22Rv1 (cell line): Measurements from ENCODE around the gene KLHL12.

Experiments used
- H3K27ac ChIP-seq: fragments of 450-650 bp; 2 replicates; pipeline ENCODE4 v1.5.1; 2017
- ZFX ChIP-seq: fragments of 450-650 bp; IDR thresholded peaks from 2 replicates; pipeline ENCODE4 v1.6.1; 2017; ENCODE audit warnings: antibody characterized with exemption, borderline replicate concordance
- TF ChIP-seq, protein P1 (sequence below): fragments of 450-650 bp; IDR thresholded peaks from 2 replicates; pipeline ENCODE4 v1.5.1; 2017; ENCODE audit warnings: mild to moderate bottlenecking

Gene KLHL12

DNA sequence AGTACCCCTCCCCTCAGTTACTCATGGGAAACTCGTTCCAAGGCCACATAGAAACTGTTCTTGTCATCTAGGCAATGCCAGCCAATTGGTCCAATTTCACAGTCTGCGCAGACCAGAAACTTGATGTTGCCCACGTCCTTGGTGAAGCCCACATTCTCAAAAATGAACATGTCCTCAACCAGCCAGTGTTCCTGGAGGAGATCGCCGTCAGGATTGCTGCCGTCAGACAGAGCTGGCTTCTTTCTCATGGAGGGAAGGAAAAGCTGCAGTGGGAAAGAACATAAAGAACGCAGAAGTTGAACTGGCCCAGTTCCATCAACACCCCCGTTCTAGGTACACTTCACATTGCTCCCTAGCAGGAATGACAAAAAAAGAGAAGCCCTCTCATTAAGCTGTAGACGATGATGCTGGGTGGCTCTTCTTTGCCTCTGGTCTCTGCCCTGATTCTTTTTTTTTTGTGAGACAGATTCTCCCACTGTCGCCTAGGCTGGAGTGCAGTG lies 46.0 kb downstream of the KLHL12 start:
- TF ChIP-seq, protein P1, sequence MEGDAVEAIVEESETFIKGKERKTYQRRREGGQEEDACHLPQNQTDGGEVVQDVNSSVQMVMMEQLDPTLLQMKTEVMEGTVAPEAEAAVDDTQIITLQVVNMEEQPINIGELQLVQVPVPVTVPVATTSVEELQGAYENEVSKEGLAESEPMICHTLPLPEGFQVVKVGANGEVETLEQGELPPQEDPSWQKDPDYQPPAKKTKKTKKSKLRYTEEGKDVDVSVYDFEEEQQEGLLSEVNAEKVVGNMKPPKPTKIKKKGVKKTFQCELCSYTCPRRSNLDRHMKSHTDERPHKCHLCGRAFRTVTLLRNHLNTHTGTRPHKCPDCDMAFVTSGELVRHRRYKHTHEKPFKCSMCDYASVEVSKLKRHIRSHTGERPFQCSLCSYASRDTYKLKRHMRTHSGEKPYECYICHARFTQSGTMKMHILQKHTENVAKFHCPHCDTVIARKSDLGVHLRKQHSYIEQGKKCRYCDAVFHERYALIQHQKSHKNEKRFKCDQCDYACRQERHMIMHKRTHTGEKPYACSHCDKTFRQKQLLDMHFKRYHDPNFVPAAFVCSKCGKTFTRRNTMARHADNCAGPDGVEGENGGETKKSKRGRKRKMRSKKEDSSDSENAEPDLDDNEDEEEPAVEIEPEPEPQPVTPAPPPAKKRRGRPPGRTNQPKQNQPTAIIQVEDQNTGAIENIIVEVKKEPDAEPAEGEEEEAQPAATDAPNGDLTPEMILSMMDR: no peak
- no peak for TF ChIP-seq ZFX

DNA sequence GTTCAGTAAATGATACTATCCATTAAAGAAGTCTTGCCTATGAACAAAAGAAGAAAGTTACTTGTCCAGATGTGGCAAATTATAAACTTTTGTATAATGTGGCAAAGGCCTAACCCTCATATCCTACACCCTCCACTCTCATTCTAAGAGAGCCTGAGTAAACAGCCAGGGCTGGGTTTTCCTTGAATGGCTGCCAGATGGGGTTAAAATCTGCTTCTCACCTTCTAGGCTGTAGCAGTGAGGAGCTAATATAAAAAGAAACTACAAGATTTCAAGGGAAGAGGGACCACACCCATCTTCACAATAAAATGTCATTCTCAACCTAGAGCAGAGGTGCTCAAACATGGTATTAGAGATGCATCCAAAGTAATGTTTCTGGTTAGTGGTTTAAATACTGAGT lies 47.0 kb downstream of the KLHL12 start:
- TF ChIP-seq, protein P1: no peak
- TF ChIP-seq ZFX: no peak
- H3K27ac ChIP-seq: no peak overlapping the region

More for the DNA sequence above, 46.0 kb downstream of the KLHL12 start:
- no peak overlapping the region for H3K27ac ChIP-seq

DNA sequence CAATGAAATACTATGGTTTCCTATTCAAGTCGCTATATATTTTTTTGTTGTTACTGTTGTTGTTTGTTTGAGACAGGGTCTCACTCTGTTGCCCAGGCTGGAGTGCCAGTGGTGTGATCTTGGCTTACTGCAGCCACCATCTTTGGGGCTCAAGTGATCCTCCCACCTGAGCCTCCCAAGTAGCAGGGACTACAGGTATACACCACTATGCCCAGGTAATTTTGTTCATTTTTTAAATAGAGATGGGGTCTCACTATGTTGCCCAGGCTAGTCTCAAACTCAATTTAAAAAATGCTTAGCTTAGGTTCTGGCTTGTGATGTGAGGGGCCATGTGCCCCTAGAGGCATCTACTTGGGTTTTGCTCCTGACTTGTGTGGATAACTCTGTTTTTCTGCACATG lies 47.9 kb downstream of the KLHL12 start:
- TF ChIP-seq ZFX: no peak
- TF ChIP-seq, protein P1: no peak
- H3K27ac ChIP-seq: no peak overlapping the region

DNA sequence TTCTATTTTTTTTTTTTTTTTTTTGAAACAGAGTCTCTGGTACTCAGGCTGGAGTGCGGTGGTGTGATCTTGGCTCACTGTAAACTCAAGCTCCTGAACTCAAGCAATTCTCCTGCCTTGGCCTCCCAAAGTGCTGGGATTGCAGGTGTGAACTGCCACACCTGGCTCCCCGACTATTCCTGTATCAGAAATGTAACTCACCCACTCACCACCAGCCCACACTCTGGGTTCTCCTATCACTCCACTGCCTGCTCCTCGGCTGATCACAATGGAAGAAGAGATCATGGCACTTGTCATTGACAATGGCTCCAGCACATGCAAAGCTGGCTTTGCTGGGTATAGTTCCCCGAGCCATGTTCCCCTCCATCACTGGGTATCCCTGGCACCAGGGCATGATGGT lies 54.0 kb downstream of the KLHL12 start:
- TF ChIP-seq, protein P1: no peak
- TF ChIP-seq ZFX: no peak
- H3K27ac ChIP-seq: no peak overlapping the region

DNA sequence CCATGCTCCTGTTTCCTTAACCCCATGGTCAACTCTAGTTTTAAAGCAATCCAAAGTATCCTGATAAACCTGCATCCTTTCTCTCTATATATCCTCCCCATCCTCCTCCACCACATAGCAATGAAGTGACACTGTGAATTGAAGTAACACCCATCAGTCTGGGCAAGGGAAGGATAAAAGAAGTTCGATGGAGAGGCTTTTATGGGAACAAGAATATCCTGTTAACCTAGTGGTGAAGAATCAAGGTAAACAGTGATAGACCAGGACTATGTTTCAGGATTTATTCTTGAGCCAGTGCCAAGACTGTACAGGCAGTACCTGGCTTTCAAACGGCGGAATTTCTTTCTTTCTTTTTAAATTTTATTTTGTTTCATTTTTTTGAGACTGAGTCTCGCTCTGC lies 55.7 kb downstream of the KLHL12 start:
- no peak for TF ChIP-seq ZFX
- TF ChIP-seq, protein P1: no peak
- no peak overlapping the region for H3K27ac ChIP-seq

DNA sequence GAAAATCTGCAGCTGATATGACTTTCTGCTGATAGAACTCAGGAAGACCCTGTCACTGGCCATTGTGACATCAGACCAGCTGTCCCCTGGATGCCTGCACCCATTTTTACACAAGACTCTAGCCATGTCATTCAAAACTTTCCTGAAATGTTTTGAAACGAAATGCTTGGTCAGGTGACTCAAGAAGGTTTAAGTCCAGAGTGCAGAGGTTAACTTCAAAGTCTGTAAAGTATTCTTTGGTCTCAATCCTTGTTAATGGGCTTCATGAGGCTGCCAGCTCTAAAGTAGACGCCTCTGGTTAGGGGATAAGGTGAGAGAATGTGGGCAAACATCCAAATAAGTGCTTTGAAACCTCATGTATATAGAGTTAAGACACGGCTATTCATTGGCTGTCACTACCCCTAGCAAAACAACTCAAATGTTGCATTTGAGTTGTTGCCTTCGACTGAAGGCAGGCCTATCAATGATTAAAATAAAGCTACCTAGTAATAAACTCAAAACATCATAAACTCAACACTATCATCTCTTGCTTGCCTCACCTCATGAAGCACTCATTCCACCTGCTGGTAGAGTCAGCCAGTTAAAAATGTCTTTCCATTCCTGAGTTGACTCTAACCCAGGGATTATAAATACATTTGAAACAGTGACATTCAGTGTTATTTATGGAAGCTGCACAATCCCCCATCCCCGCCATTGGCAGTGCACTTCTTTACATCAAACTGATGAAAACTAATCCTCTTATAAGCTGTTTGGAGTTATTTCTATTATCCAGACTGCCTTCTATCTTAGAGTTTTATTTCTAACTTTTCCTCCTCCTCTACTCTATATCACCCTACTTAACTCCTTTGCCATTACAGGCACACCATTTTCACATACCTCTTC lies 64.1 kb downstream of the KLHL12 start:
- H3K27ac ChIP-seq: no peak overlapping the region
- TF ChIP-seq, protein P1: no peak
- TF ChIP-seq ZFX: no peak
